Tibial nerve (tissue), 4 donors: ENCODE results near the gene KLHL36. TPM values are rescaled to one million over a fixed set of nuclear protein-coding genes. Genes with fewer than 3 reads are reported as not detected.
"Not testable (repeated sequence)": the region's sequence is repeated elsewhere in the genome, so short reads cannot be mapped to it uniquely, and the experiment has no call there.

Experiments
- DNase-seq, 2 donors: peaks; one replicate each; pipeline ENCODE4 v3.0.0-alpha.2; 2019; ENCODE audit warnings: low spot score in 2 of 2
- H3K27ac ChIP-seq, 4 donors: fragments of 200-600 bp; sonication (generic) in 3 of 4; one replicate each; pipeline ENCODE4 v1.5.1; 2017 to 2019; ENCODE audit warnings: mild to moderate bottlenecking in 1 of 4
- H3K27me3 ChIP-seq, 2 donors: fragments of 200-600 bp; sonication (generic) in 1 of 2; one replicate each; pipeline versions ENCODE4 v1.5.1 to v1.6.0; 2017 to 2019
- H3K36me3 ChIP-seq, 3 donors: fragments of 200-600 bp; sonication (generic); one replicate each; pipeline ENCODE4 v1.5.1; 2018 to 2019
- H3K4me1 ChIP-seq, 4 donors: fragments of 200-600 bp; sonication (generic) in 3 of 4; one replicate each; pipeline ENCODE4 v1.5.1; 2017 to 2019
- H3K4me3 ChIP-seq, 4 donors: fragments of 200-600 bp; sonication (generic) in 3 of 4; one replicate each; pipeline ENCODE4 v1.5.1; 2017 to 2019; ENCODE audit warnings: mild to moderate bottlenecking in 1 of 4, moderate library complexity in 1 of 4
- H3K9me3 ChIP-seq, 4 donors: fragments of 200-600 bp; sonication (generic) in 3 of 4; one replicate each; pipeline ENCODE4 v1.5.1; 2017 to 2019
- EP300 ChIP-seq, 2 donors: sonication (generic); formaldehyde crosslinking; IDR thresholded peaks; one replicate each; pipeline ENCODE4 v1.6.1; 2017; ENCODE audit warnings: antibody characterized with exemption in 2 of 2, mild to moderate bottlenecking in 1 of 2
- POLR2A ChIP-seq, 2 donors: fragments of 450-650 bp; IDR thresholded peaks; one replicate each; pipeline ENCODE4 v1.6.1; 2017; ENCODE audit warnings: antibody characterized with exemption in 2 of 2, mild to moderate bottlenecking in 2 of 2, moderate library complexity in 2 of 2
- WGBS, 2 donors: methylation state at CpG; one replicate each; pipeline ENCODE4 v1.1.5; 2018; 5-methylcytosine and 5-hydroxymethylcytosine counted together
- total RNA-seq, 4 donors: library from RNA; depleted of rRNA; stranded (reverse); fragments of >200 nt; gene quantifications; one replicate each; pipeline ENCODE4 v1.1.0, GENCODE V29; 2016
- TF ChIP-seq, protein P1 (sequence below), 5 experiments: fragments of 200-600 bp in 3 of 5; fragments of 450-650 bp in 2 of 5; sonication (generic) in 3 of 5; IDR thresholded peaks; one replicate each; pipeline ENCODE4 v1.5.1; 2016 to 2019; ENCODE audit warnings: antibody characterized with exemption in 5 of 5, mild to moderate bottlenecking in 3 of 5, moderate library complexity in 2 of 5

Gene KLHL36
- total RNA-seq, 4 donors from 2014 or later = 60.1 to 75.3 (median 66.0) TPM

DNA sequence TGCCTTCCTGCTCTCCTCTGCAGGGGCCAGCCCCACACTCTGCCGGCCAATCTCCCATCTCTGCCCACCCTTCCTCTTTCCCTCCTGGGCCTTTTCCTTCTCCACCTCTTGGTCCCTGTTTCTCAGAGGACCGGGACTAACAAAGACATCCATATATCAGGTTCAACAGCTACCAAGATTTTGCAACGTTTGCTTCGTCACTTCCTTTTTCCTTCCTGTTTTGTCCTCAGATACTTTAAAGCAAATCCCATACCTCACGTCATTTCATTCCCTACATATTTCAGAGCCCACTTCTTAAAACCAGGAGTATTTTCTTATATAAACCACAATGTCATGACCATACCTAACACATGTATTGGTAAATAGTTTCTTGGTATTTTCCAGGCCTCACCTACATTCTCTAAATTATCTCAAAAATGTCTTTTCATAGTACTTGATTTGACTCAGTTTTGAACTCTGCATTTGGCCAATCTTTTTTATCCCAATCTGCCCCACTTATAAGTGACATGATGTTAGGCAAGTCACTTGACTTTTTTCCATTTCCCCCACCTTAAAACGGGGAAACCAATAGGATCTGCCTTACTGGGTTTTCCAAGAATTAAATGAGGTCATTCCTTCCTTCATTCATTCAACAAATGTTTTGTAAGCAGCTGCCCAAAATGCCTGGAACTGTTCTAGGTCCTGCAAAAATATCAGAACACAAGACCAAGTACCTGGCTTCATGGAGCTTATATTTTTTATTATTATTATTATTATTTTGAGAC is 44.3 kb downstream of the KLHL36 start:
- no peaks in the 10 kb centered on the region for H3K9me3 ChIP-seq
- H3K27me3 ChIP-seq = no peaks in the 10 kb centered on the region
- no peak overlapping the region for H3K4me3 ChIP-seq
- no peaks in the 10 kb centered on the region for H3K4me1 ChIP-seq
- no peak overlapping the region for H3K27ac ChIP-seq
- H3K36me3 ChIP-seq = no peaks in the 10 kb centered on the region
- DNase-seq = no peak
- TF ChIP-seq, protein P1, sequence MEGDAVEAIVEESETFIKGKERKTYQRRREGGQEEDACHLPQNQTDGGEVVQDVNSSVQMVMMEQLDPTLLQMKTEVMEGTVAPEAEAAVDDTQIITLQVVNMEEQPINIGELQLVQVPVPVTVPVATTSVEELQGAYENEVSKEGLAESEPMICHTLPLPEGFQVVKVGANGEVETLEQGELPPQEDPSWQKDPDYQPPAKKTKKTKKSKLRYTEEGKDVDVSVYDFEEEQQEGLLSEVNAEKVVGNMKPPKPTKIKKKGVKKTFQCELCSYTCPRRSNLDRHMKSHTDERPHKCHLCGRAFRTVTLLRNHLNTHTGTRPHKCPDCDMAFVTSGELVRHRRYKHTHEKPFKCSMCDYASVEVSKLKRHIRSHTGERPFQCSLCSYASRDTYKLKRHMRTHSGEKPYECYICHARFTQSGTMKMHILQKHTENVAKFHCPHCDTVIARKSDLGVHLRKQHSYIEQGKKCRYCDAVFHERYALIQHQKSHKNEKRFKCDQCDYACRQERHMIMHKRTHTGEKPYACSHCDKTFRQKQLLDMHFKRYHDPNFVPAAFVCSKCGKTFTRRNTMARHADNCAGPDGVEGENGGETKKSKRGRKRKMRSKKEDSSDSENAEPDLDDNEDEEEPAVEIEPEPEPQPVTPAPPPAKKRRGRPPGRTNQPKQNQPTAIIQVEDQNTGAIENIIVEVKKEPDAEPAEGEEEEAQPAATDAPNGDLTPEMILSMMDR (IDR thresholded peaks at IDR 0.05) = no peak
- TF ChIP-seq EP300 (IDR thresholded peaks at IDR 0.05) (no peak), POLR2A (IDR thresholded peaks at IDR 0.05) (no peak)
- 52 to 72% methylated on average over 6 of the region's 6 CpGs for WGBS, 2 donors

DNA sequence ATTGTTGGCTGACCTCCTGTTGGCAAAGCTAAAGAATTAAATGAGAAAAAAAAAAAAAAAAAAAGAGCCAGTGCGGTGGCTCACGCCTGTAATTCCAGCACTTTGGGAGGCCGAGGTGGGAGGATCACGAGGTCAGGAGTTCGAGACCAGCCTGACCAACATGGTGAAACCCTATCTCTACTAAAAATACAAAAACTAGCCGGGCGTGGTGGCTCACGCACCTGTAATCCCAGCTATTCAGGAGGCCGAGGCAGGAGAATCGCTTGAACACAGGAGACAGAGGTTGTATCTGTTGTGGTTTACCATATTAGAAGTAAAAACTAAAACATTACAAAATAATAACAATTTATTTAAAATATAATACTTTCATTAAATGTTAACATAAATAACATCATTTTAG is 45.6 kb downstream of the KLHL36 start:
- not testable (repeated sequence) for DNase-seq, H3K4me1 ChIP-seq, H3K27me3 ChIP-seq, H3K27ac ChIP-seq, H3K4me3 ChIP-seq, H3K9me3 ChIP-seq, H3K36me3 ChIP-seq
- 82 to 87% methylated on average over 10 of the region's 10 CpGs for WGBS, 2 donors

DNA sequence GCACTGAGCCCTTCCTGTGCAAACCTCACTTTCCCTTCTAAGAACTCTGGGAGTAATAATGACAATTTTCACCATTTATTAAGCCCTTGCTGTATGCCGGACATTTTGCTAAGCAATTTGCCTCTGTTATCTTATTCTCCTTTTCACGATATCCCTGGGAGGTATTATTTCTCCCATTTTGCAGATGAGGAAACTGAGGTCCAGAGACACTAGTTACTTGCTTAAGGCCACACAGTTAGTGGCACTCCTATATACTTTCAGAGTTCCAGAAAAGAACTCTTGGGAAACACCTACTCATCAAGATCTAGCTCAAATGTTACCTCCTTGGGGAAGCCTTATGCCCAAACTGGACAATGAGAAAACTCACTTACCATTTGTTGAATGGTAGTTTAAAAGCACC is 46.7 kb downstream of the KLHL36 start:
- Histone ChIP-seq H3K36me3 (no peaks in the 10 kb centered on the region), H3K4me1 (peaks cover 0 to 9% (median 2%) of the 10 kb centered on the region in 4 donors), H3K27me3 (no peaks in the 10 kb centered on the region), H3K4me3 (no peak overlapping the region), H3K27ac (no peak overlapping the region), H3K9me3 (no peaks in the 10 kb centered on the region)
- WGBS, 2 donors = 93 to 95% methylated on average over 2 of the region's 2 CpGs
- DNase-seq = no peak
- TF ChIP-seq EP300 (IDR thresholded peaks at IDR 0.05) (no peak), POLR2A (IDR thresholded peaks at IDR 0.05) (no peak)
- TF ChIP-seq, protein P1 (IDR thresholded peaks at IDR 0.05) = no peak

DNA sequence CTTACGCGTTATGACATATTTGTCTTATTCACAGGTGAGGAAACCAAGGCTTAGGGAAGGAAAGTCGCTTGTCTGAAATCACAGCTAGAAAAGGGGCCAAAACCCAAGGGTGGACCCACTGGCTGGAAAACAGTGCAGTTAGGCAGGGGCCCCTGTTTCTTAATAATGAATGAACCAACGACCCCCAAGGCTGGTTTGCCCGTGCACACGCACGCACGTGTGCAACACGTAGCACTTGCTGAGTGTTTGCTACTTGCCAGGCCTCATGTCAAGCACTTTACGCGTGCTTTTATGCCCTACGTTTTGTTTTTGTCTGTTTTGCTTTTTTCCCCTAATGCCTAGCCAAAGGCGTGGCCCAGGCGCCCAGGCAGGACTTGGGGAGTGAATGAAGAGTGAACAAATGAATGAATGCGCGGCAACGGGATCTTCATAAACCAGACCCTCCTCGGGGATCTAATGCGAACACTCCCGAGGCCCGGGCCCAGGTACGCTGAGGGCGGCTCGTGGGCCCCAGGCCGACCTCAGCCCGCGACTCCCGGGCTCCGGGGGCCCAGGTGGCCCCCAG is 50.9 kb downstream of the KLHL36 start:
- 21 to 23% methylated on average over 25 to 28 of the region's 29 CpGs for WGBS, 2 donors
- H3K36me3 ChIP-seq = no peaks in the 10 kb centered on the region
- DNase-seq = no peak
- H3K27ac ChIP-seq = peak overlapping the region in 3 of 4 donors; percentile 72 to 96 (median 95)
- H3K4me3 ChIP-seq = peak overlapping the region; percentile 69 to 99 (median 88)
- peaks cover 0 to 39% (median 14%) of the 10 kb centered on the region in 4 donors for H3K4me1 ChIP-seq
- H3K9me3 ChIP-seq = no peaks in the 10 kb centered on the region
- no peaks in the 10 kb centered on the region for H3K27me3 ChIP-seq
- TF ChIP-seq EP300 (IDR thresholded peaks at IDR 0.05) = no peak
- TF ChIP-seq POLR2A (IDR thresholded peaks at IDR 0.05) = no peak
- TF ChIP-seq, protein P1 (IDR thresholded peaks at IDR 0.05) = no peak

DNA sequence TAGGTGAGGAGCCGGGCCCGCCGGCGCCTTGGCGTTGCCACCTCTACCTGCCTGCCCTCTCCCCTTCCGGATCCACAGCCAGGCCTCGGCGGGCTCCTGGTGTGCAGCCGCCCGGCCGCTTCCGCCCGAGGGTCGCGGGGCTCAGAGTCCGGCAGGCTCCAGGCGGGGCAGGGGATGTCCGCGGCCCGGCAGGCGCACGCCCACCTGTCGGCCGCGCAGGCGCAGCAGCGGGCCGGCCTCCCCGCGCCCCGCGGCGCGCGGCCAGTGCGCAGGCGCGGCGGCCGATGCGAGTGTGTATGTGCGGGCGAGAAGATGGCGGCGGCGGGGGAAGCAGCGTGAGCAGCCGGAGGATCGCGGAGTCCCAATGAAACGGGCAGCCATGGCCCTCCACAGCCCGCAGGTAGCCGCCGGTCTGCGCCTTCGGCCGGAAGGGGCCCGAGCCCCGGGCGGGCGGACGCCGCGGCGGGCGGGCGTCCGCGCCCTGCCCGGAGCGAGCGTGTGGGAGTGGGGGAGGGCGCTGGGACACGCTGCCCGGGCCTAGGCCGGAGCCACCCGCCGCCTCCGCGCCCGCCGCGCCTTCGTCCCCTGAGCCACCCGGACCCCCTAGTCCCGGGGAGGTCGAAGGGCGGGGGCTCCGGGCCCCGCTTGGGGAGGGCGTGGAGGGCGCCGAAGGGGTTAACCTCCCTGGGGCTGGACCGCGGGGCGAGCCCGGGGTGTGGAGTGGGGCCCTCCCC is 51.6 kb downstream of the KLHL36 start, which contains the start of gene USP10:
Gene USP10 (plus strand): TSS at position 289 of the 734 bp plus-strand sequence. CDS start 91 bp downstream, at position 380.
- TF ChIP-seq EP300 (IDR thresholded peaks at IDR 0.05) (no peak), POLR2A (IDR thresholded peaks at IDR 0.05) (peak; percentile 47 to 71)
- TF ChIP-seq, protein P1 (IDR thresholded peaks at IDR 0.05) = peak in 1 of 5 experiments; percentile 15
- 0 to 1% methylated on average over 1 to 34 of the region's 97 CpGs for WGBS, 2 donors
- H3K36me3 ChIP-seq = no peaks in the 10 kb centered on the region
- no peaks in the 10 kb centered on the region for H3K9me3 ChIP-seq
- peak within 1 kb of the TSS; percentile 75 to 98 (median 96) for H3K27ac ChIP-seq
- peak; percentile 65 to 66 for DNase-seq
- peaks cover 0 to 45% (median 16%) of the 10 kb centered on the region in 4 donors for H3K4me1 ChIP-seq
- H3K27me3 ChIP-seq = no peaks in the 10 kb centered on the region
- peak within 1 kb of the TSS; percentile 79 to 99 (median 97) for H3K4me3 ChIP-seq
